Measurements from ENCODE around the gene TBC1D9. TPM values are rescaled to one million over a fixed set of nuclear protein-coding genes. Genes with fewer than 3 reads are reported as not detected.

Gene TBC1D9
- 100 to 1,000 TPM in 2 of 3 donors, 10 to 100 TPM in 1; 28.3 to 195 (median 152) TPM for total RNA-seq

- Histone ChIP-seq H3K4me1 (peaks cover 0 to 5% of the 10 kb centered on the region in 2 donors), H3K27me3 (no peaks in the 10 kb centered on the region), H3K36me3 (no peaks in the 10 kb centered on the region), H3K4me3 (peak within 1 kb of the TSS; percentile 83 to 89 (median 89)), H3K27ac (peak within 1 kb of the TSS; percentile 99 to 100), H3K9me3 (no peaks in the 10 kb centered on the region)
- TF ChIP-seq POLR2A (IDR thresholded peaks at IDR 0.05): peak; percentile 71
- TF ChIP-seq POLR2AphosphoS5 (IDR thresholded peaks at IDR 0.05): peak; percentile 84 to 96 (median 86)
- peak; percentile 36 to 62 (median 46) for TF ChIP-seq CTCF (IDR thresholded peaks at IDR 0.05)
- intact Hi-C loops (cut with DNase I; ENCODE audit: low total_unique reads): no loop called here
- peak; percentile 86 to 94 for DNase-seq (ENCODE audit: low spot score in 2 of 2)
Observed at GRCh38 chr4:140756319-140757231, at the start of gene TBC1D9. TBC1D9 (minus strand) TSS chr4:140756385; CDS start chr4:140756045, 340 bp downstream.

GRCh38 chr4:140805293-140805692 lies 49.1 kb upstream of the TBC1D9 start:
- Histone ChIP-seq H3K9me3 (no peaks in the 10 kb centered on the region), H3K27me3 (no peaks in the 10 kb centered on the region), H3K4me1 (no peaks in the 10 kb centered on the region), H3K36me3 (no peaks in the 10 kb centered on the region), H3K27ac (no peak overlapping the region), H3K4me3 (no peak overlapping the region)
- intact Hi-C loops (cut with DNase I; ENCODE audit: low total_unique reads): no loop called here
- no peak for DNase-seq (ENCODE audit: low spot score in 2 of 2)
- TF ChIP-seq POLR2A (IDR thresholded peaks at IDR 0.05): no peak
- TF ChIP-seq POLR2AphosphoS5 (IDR thresholded peaks at IDR 0.05): no peak
- TF ChIP-seq CTCF (IDR thresholded peaks at IDR 0.05): no peak

GRCh38 chr4:140802591-140802990 lies 46.4 kb upstream of the TBC1D9 start:
- intact Hi-C loops (cut with DNase I; ENCODE audit: low total_unique reads): no loop called here
- no peaks in the 10 kb centered on the region for H3K9me3 ChIP-seq
- H3K27me3 ChIP-seq: no peaks in the 10 kb centered on the region
- no peaks in the 10 kb centered on the region for H3K4me1 ChIP-seq
- no peak for TF ChIP-seq POLR2AphosphoS5 (IDR thresholded peaks at IDR 0.05)
- no peak for TF ChIP-seq CTCF (IDR thresholded peaks at IDR 0.05)
- no peak for TF ChIP-seq POLR2A (IDR thresholded peaks at IDR 0.05)
- H3K36me3 ChIP-seq: no peaks in the 10 kb centered on the region
- H3K4me3 ChIP-seq: no peak overlapping the region
- no peak overlapping the region for H3K27ac ChIP-seq
- DNase-seq (ENCODE audit: low spot score in 2 of 2): no peak

GRCh38 chr4:140800666-140801065 lies 44.5 kb upstream of the TBC1D9 start:
- Histone ChIP-seq H3K9me3 (no peaks in the 10 kb centered on the region), H3K4me3 (no peak overlapping the region), H3K27ac (no peak overlapping the region), H3K36me3 (no peaks in the 10 kb centered on the region), H3K27me3 (no peaks in the 10 kb centered on the region), H3K4me1 (no peaks in the 10 kb centered on the region)
- intact Hi-C loops (cut with DNase I; ENCODE audit: low total_unique reads): no loop called here
- TF ChIP-seq POLR2AphosphoS5 (IDR thresholded peaks at IDR 0.05) (no peak), CTCF (IDR thresholded peaks at IDR 0.05) (no peak), POLR2A (IDR thresholded peaks at IDR 0.05) (no peak)
- DNase-seq (ENCODE audit: low spot score in 2 of 2): no peak

- Histone ChIP-seq H3K27me3 (no peaks in the 10 kb centered on the region), H3K4me1 (no peaks in the 10 kb centered on the region), H3K36me3 (no peaks in the 10 kb centered on the region), H3K4me3 (no peak overlapping the region), H3K9me3 (no peaks in the 10 kb centered on the region), H3K27ac (no peak overlapping the region)
- no peak for TF ChIP-seq POLR2AphosphoS5 (IDR thresholded peaks at IDR 0.05)
- TF ChIP-seq CTCF (IDR thresholded peaks at IDR 0.05): no peak
- TF ChIP-seq POLR2A (IDR thresholded peaks at IDR 0.05): no peak
- intact Hi-C loops (cut with DNase I; ENCODE audit: low total_unique reads): no loop called here
- DNase-seq (ENCODE audit: low spot score in 2 of 2): no peak
Observed at GRCh38 chr4:140799686-140800225, 43.6 kb upstream of the TBC1D9 start.
